K562 (cell line): ENCODE data around the gene CCDC34. TPM values are rescaled to one million over a fixed set of nuclear protein-coding genes. Genes with fewer than 3 reads are reported as not detected.

Experiments used
- ATAC-seq: fragments of 200-7000 bp; cut with Tn5 transposase; 3 replicates; pipeline ENCODE4 v1.9.1; 2020; ENCODE audit warnings: moderate library complexity
- BruUV-seq: library from RNA; stranded (reverse); fragments of 400-500 nt; replicated peaks from 2 replicates; lab custom pipeline; 2021; lab: Mats Ljungman, UMichigan
- CTCF ChIA-PET: fragments of 300-600 bp; formaldehyde crosslinking; extraction: SDS; loops from one replicate; lab custom pipeline; 2021; ENCODE audit warnings: low intra/inter-chr PET ratio; lab: Yijun Ruan, JAX
- POLR2A ChIA-PET: fragments of 300-600, 350-650 bp; sonication (Branson Sonifier 250); formaldehyde crosslinking; extraction: SDS; loops from one replicate; lab custom pipeline; 2021; ENCODE audit warnings: antibody characterized with exemption, inconsistent platforms; lab: Yijun Ruan, JAX
- DNase-seq, 4 experiments: peaks; one replicate each; pipeline versions ENCODE4 v3.0.0 to v3.0.0-alpha.2; 2011 to 2018; ENCODE audit warnings: low spot score in 3 of 4, mixed read lengths in 3 of 4; ENCODE audit errors: extremely low read depth in 1 of 4
- FAIRE-seq: peaks from 2 replicates; lab custom pipeline; 2011; peaks lifted over from hg19 to GRCh38; lab: Jason Lieb, UNC
- H2AFZ ChIP-seq: 2 replicates; pipeline ENCODE4 v1.6.0; 2011; ENCODE audit warnings: low read depth, low read length, control low read depth, inconsistent platforms
- H3K27ac ChIP-seq: fragments of 200-600 bp; 3 replicates; pipeline ENCODE4 v1.8.0; 2011; ENCODE audit warnings: low read depth, mild to moderate bottlenecking, control low read depth, inconsistent platforms, low read length, moderate library complexity, mixed read lengths; ENCODE audit errors: extremely low read depth
- H3K27me3 ChIP-seq, 2 experiments: fragments of 300-600 bp in 1 of 2; 2 replicates in 1 of 2; 3 replicates in 1 of 2; pipeline versions ENCODE4 v1.6.0 to v1.8.0; 2011; ENCODE audit warnings: inconsistent platforms in 2 of 2, low read length in 2 of 2, mild to moderate bottlenecking in 1 of 2, mixed read lengths in 1 of 2, moderate library complexity in 1 of 2; ENCODE audit not compliant: control insufficient read depth in 2 of 2, insufficient read depth in 2 of 2
- H3K36me3 ChIP-seq: fragments of 300-600 bp; 3 replicates; pipeline ENCODE4 v1.8.0; 2011; ENCODE audit warnings: mild to moderate bottlenecking, low read length, inconsistent platforms; ENCODE audit not compliant: control insufficient read depth, insufficient read depth
- H3K4me1 ChIP-seq, 2 experiments: fragments of 200-600 bp in 1 of 2; replicated peaks in 1 of 2; 2 replicates in 1 of 2; 3 replicates in 1 of 2; pipeline versions ENCODE4 v1.5.1 to v1.8.0; 2011; ENCODE audit warnings: inconsistent platforms in 2 of 2, low read length in 2 of 2, mild to moderate bottlenecking in 1 of 2, mixed read lengths in 1 of 2, moderate library complexity in 1 of 2; ENCODE audit not compliant: control insufficient read depth in 2 of 2, insufficient read depth in 2 of 2
- H3K4me2 ChIP-seq: 2 replicates; pipeline ENCODE4 v1.6.1; 2011; ENCODE audit warnings: low read length, control low read depth, inconsistent platforms, mixed read lengths; ENCODE audit not compliant: insufficient read depth
- H3K4me3 ChIP-seq: fragments of 200-600 bp; sonication (generic), shearing (Covaris generic); 2 replicates; pipeline ENCODE4 v1.5.1; 2016; ENCODE audit warnings: control low read depth, inconsistent platforms
- H3K79me2 ChIP-seq: fragments of 200-600 bp; 3 replicates; pipeline ENCODE4 v1.8.0; 2011; ENCODE audit warnings: low read length, inconsistent platforms; ENCODE audit not compliant: control insufficient read depth, insufficient read depth
- H3K9ac ChIP-seq, 2 experiments: 2 replicates each; pipeline versions ENCODE4 v1.6.0 to v1.6.1; 2011; ENCODE audit warnings: low read depth in 2 of 2, low read length in 2 of 2, control low read depth in 1 of 2, inconsistent platforms in 1 of 2, mild to moderate bottlenecking in 1 of 2, mixed read lengths in 1 of 2; ENCODE audit not compliant: insufficient read depth in 1 of 2
- H3K9me1 ChIP-seq: one replicate; pipeline ENCODE4 v1.6.0; 2011; ENCODE audit warnings: inconsistent platforms, mild to moderate bottlenecking, low read length, moderate library complexity; ENCODE audit not compliant: control insufficient read depth, insufficient read depth
- H3K9me3 ChIP-seq: replicated peaks from 2 replicates; pipeline ENCODE4 v1.5.1; 2011; ENCODE audit warnings: low read depth, low read length, inconsistent platforms; ENCODE audit not compliant: control insufficient read depth, insufficient read depth
- H4K20me1 ChIP-seq: replicated peaks from 2 replicates; pipeline ENCODE4 v1.6.1; 2011; ENCODE audit warnings: low read length, inconsistent platforms, mixed read lengths; ENCODE audit not compliant: control insufficient read depth, insufficient read depth
- ARID2 ChIP-seq: fragments of 450-650 bp; IDR thresholded peaks from 2 replicates; pipeline ENCODE4 v1.6.1; 2017; ENCODE audit warnings: antibody characterized with exemption, mild to moderate bottlenecking
- CBFB ChIP-seq: sonication (generic); formaldehyde crosslinking; IDR thresholded peaks from 2 replicates; pipeline ENCODE4 v1.4.0; 2020; ENCODE audit warnings: mild to moderate bottlenecking, missing genetic modification reagents
- SETDB1 ChIP-seq: IDR thresholded peaks from one replicate; pipeline ENCODE4 v1.6.1; 2012; ENCODE audit warnings: low read length, control low read depth, inconsistent platforms
- SREBF1 ChIP-seq: fragments of 150-350 bp; IDR thresholded peaks from 2 replicates; pipeline ENCODE4 v1.6.1; 2014; ENCODE audit warnings: antibody characterized with exemption, low read depth, low read length, borderline replicate concordance
- ZNF143 ChIP-seq: sonication (generic); formaldehyde crosslinking; IDR thresholded peaks from 2 replicates; pipeline ENCODE4 v1.9.0; 2022; ENCODE audit warnings: mild to moderate bottlenecking, missing genetic modification reagents
- ZZZ3 ChIP-seq: fragments of 450-650 bp; IDR thresholded peaks from 2 replicates; pipeline ENCODE4 v1.6.1; 2016; ENCODE audit warnings: antibody characterized with exemption, mild to moderate bottlenecking, moderate library complexity
- WGBS: fragments of 100-300 bp; shearing (Covaris generic); methylation state at CpG from one replicate; pipeline ENCODE4 v1.1.6; 2016; ENCODE audit warnings: low coverage, mixed read lengths; ENCODE audit not compliant: insufficient coverage; ENCODE audit errors: missing lambda C conversion rate; 5-methylcytosine and 5-hydroxymethylcytosine counted together
- in situ Hi-C: fragments of 300-500 bp; cut with MboI; formaldehyde crosslinking; loops from 4 replicates; pipeline ENCODE4 v1.15.0; 2018; ENCODE audit warnings: inconsistent platforms, mixed read lengths
- intact Hi-C: fragments of 100-400 bp; cut with micrococcal nuclease; formaldehyde crosslinking; loops from 2 replicates; pipeline ENCODE4 v1.14.2; 2022
- polyA plus RNA-seq, 8 experiments: library from polyadenylated mRNA; depleted of rRNA in 4 of 8; stranded (reverse) in 5 of 8; unstranded in 3 of 8; fragments of >200 nt; fragmentation: Nextera tagmentation in 2 of 8; fragmentation: Illumina TruSeq in 1 of 8; extraction: Ambion mirVana in 2 of 8; extraction: Trizol in 1 of 8; gene quantifications; 2 replicates each; pipeline versions ENCODE4 v1.2.1 to v1.2.3, GENCODE V29; 2011 to 2014; ENCODE audit warnings: inconsistent platforms in 1 of 8, missing spikeins in 1 of 8
- total RNA-seq, 7 experiments: library from RNA; depleted of rRNA in 6 of 7; stranded (reverse); fragments of >200 nt in 6 of 7; fragmentation: Illumina TruSeq in 2 of 7; extraction: Trizol in 2 of 7; gene quantifications; 2 replicates each; pipeline versions ENCODE4 v1.2.1 to v1.2.3, GENCODE V29; 2011 to 2021; ENCODE audit warnings: low replicate concordance in 1 of 7
- TF ChIP-seq, protein P1 (sequence below): sonication (generic); formaldehyde crosslinking; IDR thresholded peaks from 2 replicates; pipeline ENCODE4 v1.8.1; 2022; ENCODE audit warnings: missing genetic modification reagents
- TF ChIP-seq, protein P2 (sequence below): fragments of 250-450 bp; sonication (Bioruptor Pico); IDR thresholded peaks from 2 replicates; pipeline ENCODE4 v1.5.1; 2021; ENCODE audit warnings: mild to moderate bottlenecking
- TF ChIP-seq, protein P3 (sequence below): fragments of 450-650 bp; IDR thresholded peaks from 2 replicates; pipeline ENCODE4 v1.7.1; 2018; ENCODE audit warnings: mild to moderate bottlenecking, low read depth; ENCODE audit not compliant: partially characterized antibody
- TF ChIP-seq, protein P4 (sequence below): fragments of 250-450 bp; sonication (Bioruptor Pico); IDR thresholded peaks from 2 replicates; pipeline ENCODE4 v1.8.0; 2021; ENCODE audit warnings: mild to moderate bottlenecking, moderate library complexity
- TF ChIP-seq, protein P5 (sequence below): fragments of 450-650 bp; IDR thresholded peaks from 2 replicates; pipeline ENCODE4 v1.6.1; 2016; ENCODE audit warnings: low read depth, mild to moderate bottlenecking, moderate library complexity

CCDC34 gene
- total and polyA plus RNA-seq, 9 of the 15 experiments (the other 6 are each of a cell fraction or from before 2014, with no cell fraction given) = 6.2 to 42.0 (median 15.7) TPM

DNA sequence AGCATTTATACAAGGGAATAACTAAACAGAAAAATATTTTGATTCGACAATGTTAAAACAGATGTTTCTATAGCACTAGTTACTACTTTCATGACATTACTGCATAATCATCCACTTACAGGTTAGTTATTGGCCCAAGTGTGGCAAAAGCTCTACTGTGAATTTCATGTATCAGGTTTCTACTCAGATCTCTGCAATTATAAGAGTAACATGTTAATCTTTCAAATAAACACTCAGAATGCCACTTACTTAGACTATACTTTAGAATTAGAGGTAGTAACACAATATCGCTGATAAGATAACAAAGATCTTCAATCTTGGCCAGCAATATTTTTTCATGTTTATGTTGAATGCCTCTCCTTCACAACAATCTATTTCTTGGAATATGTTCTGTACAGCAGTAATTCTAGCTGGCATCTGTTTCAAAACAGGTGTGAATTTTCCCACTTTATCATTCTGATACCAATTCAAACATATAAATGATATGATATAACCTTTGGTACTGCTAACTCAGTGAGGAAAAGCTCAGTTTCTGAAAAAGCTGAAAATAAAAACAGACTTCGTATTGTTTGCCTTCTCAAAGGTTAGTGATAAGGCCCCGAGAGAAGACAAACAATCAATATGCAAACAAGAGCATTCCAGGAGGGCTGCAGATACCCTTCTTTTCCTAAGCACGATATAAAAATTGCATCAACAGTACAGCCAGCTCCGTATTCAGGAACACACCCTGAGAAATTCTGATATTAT lies 11.0 kb upstream of the CCDC34 start (continued):
- TF ChIP-seq, protein P1, sequence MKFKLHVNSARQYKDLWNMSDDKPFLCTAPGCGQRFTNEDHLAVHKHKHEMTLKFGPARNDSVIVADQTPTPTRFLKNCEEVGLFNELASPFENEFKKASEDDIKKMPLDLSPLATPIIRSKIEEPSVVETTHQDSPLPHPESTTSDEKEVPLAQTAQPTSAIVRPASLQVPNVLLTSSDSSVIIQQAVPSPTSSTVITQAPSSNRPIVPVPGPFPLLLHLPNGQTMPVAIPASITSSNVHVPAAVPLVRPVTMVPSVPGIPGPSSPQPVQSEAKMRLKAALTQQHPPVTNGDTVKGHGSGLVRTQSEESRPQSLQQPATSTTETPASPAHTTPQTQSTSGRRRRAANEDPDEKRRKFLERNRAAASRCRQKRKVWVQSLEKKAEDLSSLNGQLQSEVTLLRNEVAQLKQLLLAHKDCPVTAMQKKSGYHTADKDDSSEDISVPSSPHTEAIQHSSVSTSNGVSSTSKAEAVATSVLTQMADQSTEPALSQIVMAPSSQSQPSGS (CRISPR knock-in tag) = no peak
- TF ChIP-seq ZZZ3 (no peak), ARID2 (no peak), CBFB (CRISPR knock-in tag) (no peak), SREBF1 (no peak)
- TF ChIP-seq, protein P2, sequence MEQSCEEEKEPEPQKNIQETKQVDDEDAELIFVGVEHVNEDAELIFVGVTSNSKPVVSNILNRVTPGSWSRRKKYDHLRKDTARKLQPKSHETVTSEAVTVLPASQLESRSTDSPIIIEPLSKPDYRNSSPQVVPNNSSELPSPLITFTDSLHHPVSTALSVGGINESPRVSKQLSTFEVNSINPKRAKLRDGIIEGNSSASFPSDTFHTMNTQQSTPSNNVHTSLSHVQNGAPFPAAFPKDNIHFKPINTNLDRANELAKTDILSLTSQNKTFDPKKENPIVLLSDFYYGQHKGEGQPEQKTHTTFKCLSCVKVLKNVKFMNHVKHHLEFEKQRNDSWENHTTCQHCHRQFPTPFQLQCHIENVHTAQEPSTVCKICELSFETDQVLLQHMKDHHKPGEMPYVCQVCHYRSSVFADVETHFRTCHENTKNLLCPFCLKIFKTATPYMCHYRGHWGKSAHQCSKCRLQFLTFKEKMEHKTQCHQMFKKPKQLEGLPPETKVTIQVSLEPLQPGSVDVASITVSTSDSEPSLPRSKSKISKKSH (CRISPR knock-in tag) = no peak

DNA sequence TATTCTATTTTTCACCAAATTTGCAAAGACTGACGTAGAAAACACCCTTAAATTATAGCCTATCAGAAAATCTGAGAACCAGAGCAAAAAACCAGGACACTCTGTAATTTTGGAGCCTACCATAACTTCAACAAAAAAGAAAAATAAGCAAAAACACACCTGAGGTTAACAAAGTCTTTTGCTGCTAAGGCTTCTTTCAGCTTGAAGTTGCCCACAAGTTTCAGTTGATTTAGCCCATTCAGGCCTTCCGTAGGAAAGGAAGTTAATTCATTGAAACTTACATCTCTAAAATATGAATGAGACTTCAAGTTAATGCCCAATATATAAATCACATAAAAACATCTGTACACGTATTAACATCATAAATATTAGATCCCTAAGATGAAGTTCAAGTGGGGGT lies 10.4 kb upstream of the CCDC34 start:
- WGBS = 81% methylated on average over 3 of the region's 3 CpGs
- no peaks in the 10 kb centered on the region for H3K9me1 ChIP-seq
- H3K79me2 ChIP-seq = no peaks in the 10 kb centered on the region
- peaks cover 14 to 34% of the 10 kb centered on the region in 2 experiments; a peak in 4 of 5 replicates for H3K4me1 ChIP-seq
- H3K9me3 ChIP-seq = no peaks in the 10 kb centered on the region
- H3K4me3 ChIP-seq = no peak overlapping the region
- ATAC-seq = no peak
- H3K4me2 ChIP-seq = no peak overlapping the region
- CTCF ChIA-PET = no interaction called here
- no peak for DNase-seq
- no peak for FAIRE-seq
- H4K20me1 ChIP-seq = no peaks in the 10 kb centered on the region
- intact Hi-C loops (loop anchor here (5.0 kb wide), 1 partner anchor 99 kb away; the partner anchor contains the start of gene LGR4), in situ Hi-C loops (loop anchor here (5.0 kb wide), 1 partner anchor 49 kb away; no protein-coding TSS in a partner anchor)
- H2AFZ ChIP-seq = no peak overlapping the region
- POLR2A ChIA-PET = interaction anchor here (1.0 kb wide), 1 partner anchor 10 kb away, joined by 3 read pairs; the partner anchor contains the start of gene CCDC34
- no peak overlapping the region for H3K9ac ChIP-seq
- TF ChIP-seq, protein P3, sequence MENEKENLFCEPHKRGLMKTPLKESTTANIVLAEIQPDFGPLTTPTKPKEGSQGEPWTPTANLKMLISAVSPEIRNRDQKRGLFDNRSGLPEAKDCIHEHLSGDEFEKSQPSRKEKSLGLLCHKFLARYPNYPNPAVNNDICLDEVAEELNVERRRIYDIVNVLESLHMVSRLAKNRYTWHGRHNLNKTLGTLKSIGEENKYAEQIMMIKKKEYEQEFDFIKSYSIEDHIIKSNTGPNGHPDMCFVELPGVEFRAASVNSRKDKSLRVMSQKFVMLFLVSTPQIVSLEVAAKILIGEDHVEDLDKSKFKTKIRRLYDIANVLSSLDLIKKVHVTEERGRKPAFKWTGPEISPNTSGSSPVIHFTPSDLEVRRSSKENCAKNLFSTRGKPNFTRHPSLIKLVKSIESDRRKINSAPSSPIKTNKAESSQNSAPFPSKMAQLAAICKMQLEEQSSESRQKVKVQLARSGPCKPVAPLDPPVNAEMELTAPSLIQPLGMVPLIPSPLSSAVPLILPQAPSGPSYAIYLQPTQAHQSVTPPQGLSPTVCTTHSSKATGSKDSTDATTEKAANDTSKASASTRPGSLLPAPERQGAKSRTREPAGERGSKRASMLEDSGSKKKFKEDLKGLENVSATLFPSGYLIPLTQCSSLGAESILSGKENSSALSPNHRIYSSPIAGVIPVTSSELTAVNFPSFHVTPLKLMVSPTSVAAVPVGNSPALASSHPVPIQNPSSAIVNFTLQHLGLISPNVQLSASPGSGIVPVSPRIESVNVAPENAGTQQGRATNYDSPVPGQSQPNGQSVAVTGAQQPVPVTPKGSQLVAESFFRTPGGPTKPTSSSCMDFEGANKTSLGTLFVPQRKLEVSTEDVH = no peak
- TF ChIP-seq, protein P4, sequence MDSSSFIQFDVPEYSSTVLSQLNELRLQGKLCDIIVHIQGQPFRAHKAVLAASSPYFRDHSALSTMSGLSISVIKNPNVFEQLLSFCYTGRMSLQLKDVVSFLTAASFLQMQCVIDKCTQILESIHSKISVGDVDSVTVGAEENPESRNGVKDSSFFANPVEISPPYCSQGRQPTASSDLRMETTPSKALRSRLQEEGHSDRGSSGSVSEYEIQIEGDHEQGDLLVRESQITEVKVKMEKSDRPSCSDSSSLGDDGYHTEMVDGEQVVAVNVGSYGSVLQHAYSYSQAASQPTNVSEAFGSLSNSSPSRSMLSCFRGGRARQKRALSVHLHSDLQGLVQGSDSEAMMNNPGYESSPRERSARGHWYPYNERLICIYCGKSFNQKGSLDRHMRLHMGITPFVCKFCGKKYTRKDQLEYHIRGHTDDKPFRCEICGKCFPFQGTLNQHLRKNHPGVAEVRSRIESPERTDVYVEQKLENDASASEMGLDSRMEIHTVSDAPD = no peak
- TF ChIP-seq ZNF143 (CRISPR knock-in tag) = no peak
- TF ChIP-seq, protein P5, sequence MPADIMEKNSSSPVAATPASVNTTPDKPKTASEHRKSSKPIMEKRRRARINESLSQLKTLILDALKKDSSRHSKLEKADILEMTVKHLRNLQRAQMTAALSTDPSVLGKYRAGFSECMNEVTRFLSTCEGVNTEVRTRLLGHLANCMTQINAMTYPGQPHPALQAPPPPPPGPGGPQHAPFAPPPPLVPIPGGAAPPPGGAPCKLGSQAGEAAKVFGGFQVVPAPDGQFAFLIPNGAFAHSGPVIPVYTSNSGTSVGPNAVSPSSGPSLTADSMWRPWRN = no peak
- no peak for TF ChIP-seq SETDB1
- BruUV-seq = no TSS peak
- no peaks in the 10 kb centered on the region; the same call in 2 of the 3 replicates for H3K36me3 ChIP-seq
- no peaks in the 10 kb centered on the region for H3K27me3 ChIP-seq
- no peak overlapping the region for H3K27ac ChIP-seq
